Activated naive CD8-positive, alpha-beta T cell treated with anti-CD3 and anti-CD28 coated beads, Interleukin-2, amount 10 ng/mL, durations not matched to agents 7 days and 5 days (primary cell): ENCODE measurements around the gene PACS2. TPM values are rescaled to one million over a fixed set of nuclear protein-coding genes. Genes with fewer than 3 reads are reported as not detected.
"Not testable (repeated sequence)": the region's sequence is repeated elsewhere in the genome, so short reads cannot be mapped to it uniquely, and the experiment has no call there.

ENCODE experiments used
- ATAC-seq: fragments of 150-1000 bp; cut with Tn5 transposase; one replicate; pipeline ENCODE4 v1.10.0; 2021; ENCODE audit warnings: low read depth, moderate library complexity
- POLR2A ChIA-PET: fragments of 350-600 bp; sonication (Branson Sonifier 250); formaldehyde crosslinking; loops from one replicate; lab custom pipeline; 2021; ENCODE audit warnings: antibody characterized with exemption; lab: Charles Lee
- DNase-seq: peaks from one replicate; pipeline ENCODE4 v3.0.0; 2021
- H3K27ac Mint-ChIP-seq: one replicate; pipeline ENCODE4 v1.8.0; 2022; ENCODE audit warnings: mild to moderate bottlenecking, mixed read lengths
- H3K27me3 Mint-ChIP-seq: one replicate; pipeline ENCODE4 v1.8.0; 2022; ENCODE audit warnings: mild to moderate bottlenecking, moderate library complexity, mixed read lengths
- H3K36me3 Mint-ChIP-seq: one replicate; pipeline ENCODE4 v1.8.0; 2021; ENCODE audit warnings: mild to moderate bottlenecking, mixed read lengths
- H3K4me1 Mint-ChIP-seq: one replicate; pipeline ENCODE4 v1.8.0; 2021; ENCODE audit warnings: mixed read lengths
- H3K4me3 Mint-ChIP-seq: one replicate; pipeline ENCODE4 v1.8.0; 2022; ENCODE audit warnings: mild to moderate bottlenecking, moderate library complexity, mixed read lengths
- H3K9me3 Mint-ChIP-seq: one replicate; pipeline ENCODE4 v1.8.0; 2021; ENCODE audit warnings: mixed read lengths
- total RNA-seq, 2 experiments: library from RNA; stranded (reverse); gene quantifications; one replicate each; pipeline ENCODE4 v1.2.3, GENCODE V29; 2021

PACS2 gene
- total RNA-seq, 2 experiments from 2014 or later, result 51.6 to 54.7 TPM

- not testable (repeated sequence) for H3K27me3 Mint-ChIP-seq, H3K9me3 Mint-ChIP-seq, DNase-seq, H3K4me3 Mint-ChIP-seq, H3K27ac Mint-ChIP-seq, ATAC-seq
- H3K36me3 Mint-ChIP-seq, result peaks cover 12% of the 10 kb centered on the region
- POLR2A ChIA-PET, result interaction anchor here (1.0 kb wide), 1 partner anchor 17 kb away, joined by 5 read pairs; the partner anchor contains the start of gene PACS2
- H3K4me1 Mint-ChIP-seq, result peaks cover 41% of the 10 kb centered on the region
These were observed 17.2 kb upstream of the PACS2 start for GRCh38 chr14:105297311-105297710.

GRCh38 chr14:105299654-105300541 lies 14.7 kb upstream of the PACS2 start:
- peaks cover 16% of the 10 kb centered on the region for H3K36me3 Mint-ChIP-seq
- POLR2A ChIA-PET, result interaction anchor here (0.7 to 4.0 kb wide), 7 partner anchors 10 to 239 kb away, joined by 3 to 61 read pairs (median 4); partner anchors contain the start of genes BTBD6, NUDT14 and PACS2
- peak overlapping the region; percentile 88 for H3K27ac Mint-ChIP-seq
- H3K4me3 Mint-ChIP-seq, result peak overlapping the region; percentile 92
- peaks cover 28% of the 10 kb centered on the region for H3K4me1 Mint-ChIP-seq
- no peaks in the 10 kb centered on the region for H3K9me3 Mint-ChIP-seq
- DNase-seq (peak; percentile 46), ATAC-seq (peak; percentile 1)
- H3K27me3 Mint-ChIP-seq, result peaks cover 2% of the 10 kb centered on the region

- Mint-ChIP-seq H3K9me3 (no peaks in the 10 kb centered on the region), H3K36me3 (peaks cover 18% of the 10 kb centered on the region), H3K27me3 (peaks cover 2% of the 10 kb centered on the region), H3K4me1 (peaks cover 32% of the 10 kb centered on the region), H3K4me3 (peak within 1 kb of the TSS; percentile 94), H3K27ac (peak within 1 kb of the TSS; percentile 95)
- peak; percentile 99 for DNase-seq
- POLR2A ChIA-PET, result interaction anchor here (0.7 to 4.0 kb wide), 24 partner anchors 10 to 500 kb away, joined by 3 to 61 read pairs (median 4); partner anchors contain the start of genes BTBD6, GPR132, NUDT14 and PACS2
- ATAC-seq, result peak; percentile 87
These were observed 13.9 kb upstream of the PACS2 start, which contains the start of gene BRF1 for GRCh38 chr14:105300542-105301102. TSS of gene BRF1 (minus strand) at chr14:105301001. CDS start at chr14:105300629, 372 bp downstream.

GRCh38 chr14:105301103-105301914 lies 13.2 kb upstream of the PACS2 start:
- Mint-ChIP-seq H3K4me1 (peaks cover 32% of the 10 kb centered on the region), H3K27ac (peak overlapping the region; percentile 95), H3K9me3 (no peaks in the 10 kb centered on the region), H3K27me3 (peaks cover 2% of the 10 kb centered on the region), H3K4me3 (peak overlapping the region; percentile 94), H3K36me3 (peaks cover 18% of the 10 kb centered on the region)
- POLR2A ChIA-PET, result interaction anchor here (0.6 to 4.0 kb wide), 23 partner anchors 9 to 501 kb away, joined by 3 to 61 read pairs (median 4); partner anchors contain the start of genes BTBD6, GPR132, PACS2 and ZBTB42
- ATAC-seq, result peak; percentile 79
- DNase-seq, result peak; percentile 100

GRCh38 chr14:105301915-105302249 lies 12.7 kb upstream of the PACS2 start:
- DNase-seq, ATAC-seq, H3K9me3 Mint-ChIP-seq, H3K27ac Mint-ChIP-seq, H3K27me3 Mint-ChIP-seq: not testable (repeated sequence)
- peaks cover 32% of the 10 kb centered on the region for H3K4me1 Mint-ChIP-seq
- H3K4me3 Mint-ChIP-seq, result peak overlapping the region; percentile 94
- POLR2A ChIA-PET, result interaction anchor here (1.2 to 4.0 kb wide), 5 partner anchors 9 to 241 kb away, joined by 3 to 61 read pairs (median 10); partner anchors contain the start of gene PACS2
- peaks cover 18% of the 10 kb centered on the region for H3K36me3 Mint-ChIP-seq

GRCh38 chr14:105303949-105304348 lies 10.6 kb upstream of the PACS2 start:
- peaks cover 2% of the 10 kb centered on the region for H3K27me3 Mint-ChIP-seq
- H3K27ac Mint-ChIP-seq, result no peak overlapping the region
- no peaks in the 10 kb centered on the region for H3K9me3 Mint-ChIP-seq
- no peak for ATAC-seq
- DNase-seq, result no peak
- peaks cover 29% of the 10 kb centered on the region for H3K4me1 Mint-ChIP-seq
- peaks cover 11% of the 10 kb centered on the region for H3K36me3 Mint-ChIP-seq
- no peak overlapping the region for H3K4me3 Mint-ChIP-seq
- POLR2A ChIA-PET, result no interaction called here

GRCh38 chr14:105304565-105304964 lies 10.0 kb upstream of the PACS2 start:
- peaks cover 2% of the 10 kb centered on the region for H3K27me3 Mint-ChIP-seq
- H3K4me3 Mint-ChIP-seq, result no peak overlapping the region
- POLR2A ChIA-PET, result interaction anchor here (0.7 to 1.3 kb wide), 2 partner anchors 10 to 223 kb away, joined by 3 to 15 read pairs; partner anchors contain the start of gene PACS2
- peaks cover 10% of the 10 kb centered on the region for H3K36me3 Mint-ChIP-seq
- DNase-seq (no peak), ATAC-seq (no peak)
- peak overlapping the region; percentile 94 for H3K27ac Mint-ChIP-seq
- peaks cover 25% of the 10 kb centered on the region for H3K4me1 Mint-ChIP-seq
- H3K9me3 Mint-ChIP-seq, result no peaks in the 10 kb centered on the region

GRCh38 chr14:105305345-105305744 lies 9.2 kb upstream of the PACS2 start:
- ATAC-seq (no peak), DNase-seq (no peak)
- Mint-ChIP-seq H3K27me3 (peaks cover 2% of the 10 kb centered on the region), H3K27ac (peak overlapping the region; percentile 94), H3K36me3 (peaks cover 7% of the 10 kb centered on the region), H3K9me3 (no peaks in the 10 kb centered on the region), H3K4me1 (peaks cover 21% of the 10 kb centered on the region), H3K4me3 (peak overlapping the region; percentile 69)
- POLR2A ChIA-PET, result interaction anchor here (0.6 to 1.3 kb wide), 2 partner anchors 9 kb away, joined by 4 to 15 read pairs; partner anchors contain the start of gene PACS2

GRCh38 chr14:105305791-105306190 lies 8.8 kb upstream of the PACS2 start:
- no peak overlapping the region for H3K27ac Mint-ChIP-seq
- H3K9me3 Mint-ChIP-seq, result no peaks in the 10 kb centered on the region
- H3K4me1 Mint-ChIP-seq, result peaks cover 21% of the 10 kb centered on the region
- H3K4me3 Mint-ChIP-seq, result no peak overlapping the region
- H3K27me3 Mint-ChIP-seq, result peaks cover 2% of the 10 kb centered on the region
- POLR2A ChIA-PET, result interaction anchor here (0.6 to 1.3 kb wide), 2 partner anchors 9 kb away, joined by 4 to 15 read pairs; partner anchors contain the start of gene PACS2
- DNase-seq (no peak), ATAC-seq (no peak)
- H3K36me3 Mint-ChIP-seq, result peaks cover 7% of the 10 kb centered on the region

- Mint-ChIP-seq H3K4me3 (no peak overlapping the region), H3K27ac (no peak overlapping the region), H3K27me3 (peaks cover 2% of the 10 kb centered on the region), H3K9me3 (no peaks in the 10 kb centered on the region), H3K36me3 (peaks cover 7% of the 10 kb centered on the region), H3K4me1 (peaks cover 18% of the 10 kb centered on the region)
- DNase-seq (no peak), ATAC-seq (no peak)
- POLR2A ChIA-PET, result no interaction called here
These were observed 7.4 kb upstream of the PACS2 start for GRCh38 chr14:105307052-105307727.

GRCh38 chr14:105309371-105309770 lies 5.2 kb upstream of the PACS2 start:
- H3K27me3 Mint-ChIP-seq, result peaks cover 3% of the 10 kb centered on the region
- no peak for ATAC-seq

GRCh38 chr14:105311838-105312237 lies 2.7 kb upstream of the PACS2 start:
- Mint-ChIP-seq H3K4me1 (peaks cover 18% of the 10 kb centered on the region), H3K36me3 (no peaks in the 10 kb centered on the region), H3K9me3 (no peaks in the 10 kb centered on the region), H3K27ac (no peak overlapping the region), H3K4me3 (no peak overlapping the region), H3K27me3 (peaks cover 3% of the 10 kb centered on the region)
- ATAC-seq (no peak), DNase-seq (no peak)
- POLR2A ChIA-PET, result interaction anchor here (0.7 to 2.9 kb wide), 2 partner anchors 11 to 16 kb away, joined by 4 to 10 read pairs; partner anchors contain the start of gene BRF1

More at GRCh38 chr14:105309371-105309770, 5.2 kb upstream of the PACS2 start:
- POLR2A ChIA-PET, result interaction anchor here (0.7 to 2.9 kb wide), 2 partner anchors 8 to 219 kb away, joined by 7 to 10 read pairs; partner anchors contain the start of gene BRF1
- Mint-ChIP-seq H3K27ac (no peak overlapping the region), H3K9me3 (no peaks in the 10 kb centered on the region), H3K4me1 (peaks cover 15% of the 10 kb centered on the region), H3K36me3 (peaks cover 4% of the 10 kb centered on the region), H3K4me3 (no peak overlapping the region)
- DNase-seq, result no peak
